22Rv1 (cell line): ENCODE results near the gene TMEM51.

Experiments
- ZFX ChIP-seq: fragments of 450-650 bp; IDR thresholded peaks from 2 replicates; pipeline ENCODE4 v1.6.1; 2017; ENCODE audit warnings: antibody characterized with exemption, borderline replicate concordance
- TF ChIP-seq, protein P1 (sequence below): fragments of 450-650 bp; IDR thresholded peaks from 2 replicates; pipeline ENCODE4 v1.5.1; 2017; ENCODE audit warnings: mild to moderate bottlenecking

DNA sequence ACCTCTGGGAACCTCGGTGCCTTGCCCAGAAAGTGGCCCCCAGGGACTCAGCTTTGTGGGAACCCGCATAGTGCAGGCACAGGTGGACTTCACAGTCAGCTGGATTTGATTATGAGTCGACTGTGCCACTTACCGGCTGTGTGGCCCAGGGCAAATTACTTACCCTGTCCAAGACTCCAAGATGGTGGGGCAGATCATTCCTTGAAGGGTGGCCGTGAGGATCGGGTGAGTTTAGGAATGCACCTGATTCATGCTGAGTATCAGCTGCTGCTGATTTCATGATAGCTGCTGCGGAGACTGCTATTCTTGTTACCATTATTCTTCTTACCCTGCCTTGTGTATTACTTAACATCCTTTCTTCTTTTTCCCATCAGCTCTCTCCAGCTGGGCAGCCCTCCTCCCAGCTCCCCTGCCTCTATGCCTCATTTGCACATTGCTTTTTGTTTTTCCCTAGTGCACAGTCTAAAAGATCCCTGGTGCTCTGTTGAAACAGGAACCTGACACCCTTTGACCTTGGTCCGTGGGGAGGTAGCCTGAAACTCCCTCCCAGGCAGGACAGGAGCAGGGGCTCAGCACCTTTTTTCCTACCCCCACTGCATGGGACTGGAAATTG is 53.0 kb downstream of the TMEM51 start:
- TF ChIP-seq, protein P1, sequence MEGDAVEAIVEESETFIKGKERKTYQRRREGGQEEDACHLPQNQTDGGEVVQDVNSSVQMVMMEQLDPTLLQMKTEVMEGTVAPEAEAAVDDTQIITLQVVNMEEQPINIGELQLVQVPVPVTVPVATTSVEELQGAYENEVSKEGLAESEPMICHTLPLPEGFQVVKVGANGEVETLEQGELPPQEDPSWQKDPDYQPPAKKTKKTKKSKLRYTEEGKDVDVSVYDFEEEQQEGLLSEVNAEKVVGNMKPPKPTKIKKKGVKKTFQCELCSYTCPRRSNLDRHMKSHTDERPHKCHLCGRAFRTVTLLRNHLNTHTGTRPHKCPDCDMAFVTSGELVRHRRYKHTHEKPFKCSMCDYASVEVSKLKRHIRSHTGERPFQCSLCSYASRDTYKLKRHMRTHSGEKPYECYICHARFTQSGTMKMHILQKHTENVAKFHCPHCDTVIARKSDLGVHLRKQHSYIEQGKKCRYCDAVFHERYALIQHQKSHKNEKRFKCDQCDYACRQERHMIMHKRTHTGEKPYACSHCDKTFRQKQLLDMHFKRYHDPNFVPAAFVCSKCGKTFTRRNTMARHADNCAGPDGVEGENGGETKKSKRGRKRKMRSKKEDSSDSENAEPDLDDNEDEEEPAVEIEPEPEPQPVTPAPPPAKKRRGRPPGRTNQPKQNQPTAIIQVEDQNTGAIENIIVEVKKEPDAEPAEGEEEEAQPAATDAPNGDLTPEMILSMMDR = no peak
- no peak for TF ChIP-seq ZFX
